DND-41 (cell line): ENCODE measurements around the gene INPP5B.

ENCODE experiments used
- ATAC-seq: fragments of 200-7000 bp; cut with Tn5 transposase; 3 replicates; pipeline ENCODE4 v1.9.1; 2021; ENCODE audit warnings: low read depth; ENCODE audit not compliant: insufficient read depth
- DNase-seq: peaks from one replicate; pipeline ENCODE4 v3.0.0-alpha.2; 2020
- H2AFZ ChIP-seq: 2 replicates; pipeline ENCODE4 v1.6.0; 2012; ENCODE audit warnings: low read depth, low read length
- H3K27ac ChIP-seq: 2 replicates; pipeline ENCODE4 v1.5.1; 2012; ENCODE audit warnings: low read length, inconsistent platforms
- H3K27me3 ChIP-seq: fragments of 200-600 bp; sonication (generic); 2 replicates; pipeline ENCODE4 v1.6.0; 2012; ENCODE audit warnings: low read length, mild to moderate bottlenecking, inconsistent platforms; ENCODE audit not compliant: insufficient read depth, poor library complexity
- H3K36me3 ChIP-seq: 2 replicates; pipeline ENCODE4 v1.5.1; 2012; ENCODE audit warnings: low read length, inconsistent platforms; ENCODE audit not compliant: insufficient read depth
- H3K4me1 ChIP-seq: 2 replicates; pipeline ENCODE4 v1.5.1; 2012; ENCODE audit warnings: mild to moderate bottlenecking, low read length; ENCODE audit not compliant: insufficient read depth
- H3K4me2 ChIP-seq: 2 replicates; pipeline ENCODE4 v1.6.0; 2012; ENCODE audit warnings: mild to moderate bottlenecking, moderate library complexity, low read length, inconsistent platforms; ENCODE audit not compliant: insufficient read depth
- H3K4me3 ChIP-seq, 2 experiments: fragments of 200-600 bp in 1 of 2; shearing (Covaris generic) in 1 of 2; 2 replicates each; pipeline ENCODE4 v1.5.1; 2012 to 2016; ENCODE audit warnings: inconsistent platforms in 2 of 2, low read length in 2 of 2, mild to moderate bottlenecking in 2 of 2, low read depth in 1 of 2, moderate library complexity in 1 of 2
- H3K79me2 ChIP-seq: 2 replicates; pipeline ENCODE4 v1.6.0; 2012; ENCODE audit warnings: low read length, inconsistent platforms; ENCODE audit not compliant: insufficient read depth
- H3K9ac ChIP-seq: 2 replicates; pipeline ENCODE4 v1.6.0; 2012; ENCODE audit warnings: low read depth, mild to moderate bottlenecking, inconsistent platforms, low read length, moderate library complexity
- H3K9me3 ChIP-seq: 2 replicates; pipeline ENCODE4 v1.5.1; 2012; ENCODE audit warnings: low read length, moderate library complexity, mild to moderate bottlenecking, inconsistent platforms; ENCODE audit not compliant: insufficient read depth, severe bottlenecking
- H4K20me1 ChIP-seq: 2 replicates; pipeline ENCODE4 v1.6.0; 2012; ENCODE audit warnings: low read length; ENCODE audit not compliant: insufficient read depth
- EZH2 ChIP-seq: IDR thresholded peaks from 3 replicates; pipeline ENCODE4 v1.6.1; 2012; ENCODE audit warnings: borderline replicate concordance, low read depth, mild to moderate bottlenecking, moderate library complexity, low read length, inconsistent platforms; ENCODE audit not compliant: severe bottlenecking
- TF ChIP-seq, protein P1 (sequence below): IDR thresholded peaks from 2 replicates; pipeline ENCODE4 v1.5.1; 2012; ENCODE audit warnings: borderline replicate concordance, low read length, moderate library complexity, mild to moderate bottlenecking; ENCODE audit not compliant: poor library complexity, severe bottlenecking; ENCODE audit errors: extremely low read depth

INPP5B gene

DNA sequence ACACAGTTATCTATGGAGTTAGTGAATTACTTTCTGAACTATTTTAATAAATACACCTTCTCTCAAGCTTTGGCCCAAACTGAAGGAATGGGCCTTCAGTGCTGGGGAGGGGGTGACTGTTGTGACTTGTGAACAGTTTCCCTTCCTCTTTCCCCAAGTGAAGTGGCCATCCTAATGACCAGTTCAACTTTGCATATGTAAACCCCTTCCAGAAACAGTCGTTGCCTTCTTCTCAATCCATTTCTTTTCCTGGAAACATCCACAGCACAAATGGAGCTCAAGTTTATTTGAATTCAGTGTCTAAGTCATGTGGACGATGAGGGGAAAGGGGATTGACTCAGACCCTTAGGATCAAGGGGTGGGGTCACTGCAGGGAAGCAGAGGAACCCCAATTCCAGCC is 1.3 kb upstream of the INPP5B start:
- DNase-seq, result no peak
- Histone ChIP-seq H3K27ac (no peak overlapping the region), H3K36me3 (no peaks in the 10 kb centered on the region), H3K27me3 (no peaks in the 10 kb centered on the region), H2AFZ (no peak overlapping the region), H3K79me2 (no peaks in the 10 kb centered on the region), H3K9ac (no peak overlapping the region), H3K4me3 (no peak overlapping the region), H3K4me2 (no peak overlapping the region), H3K9me3 (no peaks in the 10 kb centered on the region), H3K4me1 (no peaks in the 10 kb centered on the region), H4K20me1 (no peaks in the 10 kb centered on the region)
- no peak for ATAC-seq
- TF ChIP-seq EZH2, result no peak
- TF ChIP-seq, protein P1, sequence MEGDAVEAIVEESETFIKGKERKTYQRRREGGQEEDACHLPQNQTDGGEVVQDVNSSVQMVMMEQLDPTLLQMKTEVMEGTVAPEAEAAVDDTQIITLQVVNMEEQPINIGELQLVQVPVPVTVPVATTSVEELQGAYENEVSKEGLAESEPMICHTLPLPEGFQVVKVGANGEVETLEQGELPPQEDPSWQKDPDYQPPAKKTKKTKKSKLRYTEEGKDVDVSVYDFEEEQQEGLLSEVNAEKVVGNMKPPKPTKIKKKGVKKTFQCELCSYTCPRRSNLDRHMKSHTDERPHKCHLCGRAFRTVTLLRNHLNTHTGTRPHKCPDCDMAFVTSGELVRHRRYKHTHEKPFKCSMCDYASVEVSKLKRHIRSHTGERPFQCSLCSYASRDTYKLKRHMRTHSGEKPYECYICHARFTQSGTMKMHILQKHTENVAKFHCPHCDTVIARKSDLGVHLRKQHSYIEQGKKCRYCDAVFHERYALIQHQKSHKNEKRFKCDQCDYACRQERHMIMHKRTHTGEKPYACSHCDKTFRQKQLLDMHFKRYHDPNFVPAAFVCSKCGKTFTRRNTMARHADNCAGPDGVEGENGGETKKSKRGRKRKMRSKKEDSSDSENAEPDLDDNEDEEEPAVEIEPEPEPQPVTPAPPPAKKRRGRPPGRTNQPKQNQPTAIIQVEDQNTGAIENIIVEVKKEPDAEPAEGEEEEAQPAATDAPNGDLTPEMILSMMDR, result no peak

DNA sequence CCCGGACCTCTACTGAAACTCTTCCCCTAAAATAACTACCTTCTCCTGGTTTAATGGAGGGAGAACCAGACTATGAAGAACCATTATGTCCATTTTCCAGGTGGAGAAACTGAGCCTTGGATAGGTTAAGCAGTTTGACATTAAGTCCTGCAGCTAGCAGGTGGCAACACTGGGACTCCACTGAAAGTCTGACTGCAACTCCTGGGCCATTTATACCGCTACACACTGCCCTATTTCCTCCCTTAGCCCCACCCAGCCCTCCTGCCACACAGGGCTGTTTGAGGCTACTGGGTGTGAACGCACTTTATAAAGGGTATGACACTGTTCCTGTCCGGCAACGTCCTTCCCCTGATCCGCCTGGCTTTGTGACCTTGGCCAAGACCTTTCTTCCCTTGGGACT is 511 bp upstream of the INPP5B start:
- no peaks in the 10 kb centered on the region for H3K36me3 ChIP-seq
- H2AFZ ChIP-seq, result no peak overlapping the region
- no peak for ATAC-seq
- TF ChIP-seq, protein P1, result no peak
- TF ChIP-seq EZH2, result no peak
- no peaks in the 10 kb centered on the region for H3K79me2 ChIP-seq
- H3K27me3 ChIP-seq, result no peaks in the 10 kb centered on the region
- no peak for DNase-seq
- H3K4me2 ChIP-seq, result no peak overlapping the region
- H3K9ac ChIP-seq, result no peak overlapping the region
- no peak overlapping the region for H3K27ac ChIP-seq
- no peaks in the 10 kb centered on the region for H4K20me1 ChIP-seq
- H3K9me3 ChIP-seq, result no peaks in the 10 kb centered on the region
- H3K4me3 ChIP-seq, result no peak overlapping the region
- H3K4me1 ChIP-seq, result no peaks in the 10 kb centered on the region

DNA sequence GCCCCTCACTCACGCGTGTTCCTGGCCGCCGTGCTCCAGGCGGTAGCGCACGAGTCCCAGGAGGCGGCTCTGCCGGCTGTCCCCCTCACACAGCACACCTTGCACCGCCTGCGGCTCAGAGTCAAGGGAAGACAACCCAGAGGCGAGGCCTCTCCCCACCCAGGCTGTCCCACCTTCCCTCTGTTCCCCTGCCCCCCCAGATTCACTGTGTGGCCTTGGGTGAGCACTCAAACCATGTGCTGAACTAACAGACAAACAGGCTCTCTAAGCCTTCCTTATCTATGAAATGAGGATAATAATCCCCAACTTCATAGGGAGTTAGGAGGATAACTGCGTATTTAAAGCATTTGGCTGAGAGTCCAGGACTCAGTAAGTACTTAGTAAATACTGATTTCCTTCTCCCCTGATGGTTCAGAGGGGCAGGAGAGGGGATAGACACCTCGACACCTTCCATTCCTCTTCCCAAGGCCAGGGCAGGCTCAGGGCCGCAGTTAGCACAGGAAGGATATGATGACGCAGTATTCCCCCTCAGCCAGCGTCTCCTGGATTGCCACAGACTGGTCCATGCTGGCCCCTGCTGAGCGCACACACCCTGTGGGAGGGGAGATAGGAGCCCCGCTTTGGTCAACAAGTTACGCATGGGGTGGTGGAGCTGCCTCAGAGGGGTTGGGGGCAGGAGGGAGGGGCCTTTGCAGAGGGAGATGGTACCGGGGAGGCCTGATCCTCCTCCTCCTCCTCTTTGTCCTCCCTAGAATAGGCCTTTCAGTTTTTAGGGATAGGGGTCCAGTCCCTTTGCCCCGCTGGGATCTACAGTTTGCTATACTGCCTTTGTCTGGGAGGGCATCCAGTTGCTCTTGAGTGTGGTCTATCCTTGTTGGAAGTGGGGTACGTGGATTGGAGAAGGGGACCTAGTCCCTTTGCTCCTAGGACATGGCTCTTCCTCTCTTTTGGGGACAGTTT is 830 bp downstream of the INPP5B start:
- no peak overlapping the region for H2AFZ ChIP-seq
- DNase-seq, result no peak
- ATAC-seq, result no peak

More for the DNA sequence above, 830 bp downstream of the INPP5B start:
- no peaks in the 10 kb centered on the region for H4K20me1 ChIP-seq
- H3K9me3 ChIP-seq, result no peaks in the 10 kb centered on the region
- H3K4me2 ChIP-seq, result no peak overlapping the region
- no peaks in the 10 kb centered on the region for H3K27me3 ChIP-seq
- H3K36me3 ChIP-seq, result no peaks in the 10 kb centered on the region
- TF ChIP-seq EZH2, result no peak
- TF ChIP-seq, protein P1, result no peak
- no peak overlapping the region for H3K27ac ChIP-seq
- H3K4me1 ChIP-seq, result no peaks in the 10 kb centered on the region
- H3K4me3 ChIP-seq, result no peak overlapping the region
- H3K9ac ChIP-seq, result no peak overlapping the region
- H3K79me2 ChIP-seq, result no peaks in the 10 kb centered on the region
